GM13976 (cell line): Measurements from ENCODE around the gene ERBB4.

Experiments
- DNase-seq: peaks from one replicate; pipeline ENCODE4 v3.0.0; 2012; ENCODE audit warnings: low spot score
- CTCF ChIP-seq: IDR thresholded peaks from 2 replicates; pipeline ENCODE4 v1.5.1; 2012; ENCODE audit warnings: borderline replicate concordance, mild to moderate bottlenecking; ENCODE audit not compliant: insufficient read depth; ENCODE audit errors: extremely low read depth, missing control alignments, control extremely low read depth
- in situ Hi-C: fragments of 300-500 bp; cut with MboI; formaldehyde crosslinking; loops from one replicate; pipeline ENCODE4 v1.12.0; 2022; ENCODE audit warnings: low sequenced_read_pairs, mixed read lengths, inconsistent platforms; ENCODE audit not compliant: unreplicated experiment

ERBB4 gene

DNA sequence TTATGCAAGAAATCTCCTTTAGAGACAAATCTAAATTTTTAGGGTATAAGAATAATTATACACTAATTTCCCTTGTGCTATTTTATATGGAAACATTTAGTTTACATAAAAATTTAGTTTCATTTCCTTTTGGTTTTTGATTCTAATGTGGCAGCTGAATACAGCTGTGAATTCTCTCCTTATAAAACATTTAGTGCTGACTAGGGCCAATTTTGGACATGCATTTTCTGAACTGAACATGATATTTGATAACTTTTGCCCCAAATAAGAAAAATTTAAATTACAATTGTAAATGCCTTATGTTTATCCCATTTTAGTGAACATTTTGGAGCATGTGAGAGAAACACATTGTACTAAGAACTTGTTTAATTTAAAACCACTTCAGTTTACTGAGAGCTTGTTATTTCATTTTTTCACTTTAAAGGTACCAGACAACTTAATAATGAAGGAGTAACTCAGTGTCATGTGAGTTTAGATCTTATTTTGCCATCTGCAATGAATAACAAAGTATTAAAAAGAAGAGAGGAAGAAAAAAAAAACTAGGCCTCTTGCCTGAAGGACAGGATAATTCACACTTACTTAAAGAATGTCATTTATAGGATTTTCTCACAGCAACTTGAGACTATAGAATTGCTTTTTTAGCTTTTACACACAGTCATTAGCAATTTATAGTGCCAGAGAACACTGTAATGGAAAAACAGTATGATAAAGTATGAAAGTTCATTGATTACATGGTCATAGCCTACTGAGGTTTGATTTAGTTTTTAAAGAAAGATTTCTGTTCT, 209.7 kb downstream of the ERBB4 start:
- DNase-seq: no peak
- in situ Hi-C loops: no loop called here
- no peak for TF ChIP-seq CTCF

DNA sequence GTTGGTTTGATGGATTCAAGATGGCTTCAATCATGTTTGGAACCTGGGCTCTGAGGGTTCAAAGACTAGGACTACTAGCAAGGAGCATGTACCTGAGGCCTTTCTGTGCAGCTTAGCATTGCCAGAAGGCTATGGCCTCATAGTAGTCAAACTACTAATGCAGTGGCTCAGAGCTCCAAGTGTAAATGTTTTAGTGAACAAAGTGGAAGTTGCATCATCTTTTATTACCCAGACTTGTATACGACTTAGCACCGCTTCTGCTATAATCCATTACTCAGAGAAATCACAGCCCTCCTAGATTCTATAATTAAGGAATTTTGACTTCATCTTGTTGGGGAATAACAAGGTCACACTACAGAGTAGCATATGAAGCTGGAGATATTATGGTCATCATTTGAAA, 210.5 kb downstream of the ERBB4 start:
- no peak for TF ChIP-seq CTCF
- no peak for DNase-seq
- in situ Hi-C loops: no loop called here

DNA sequence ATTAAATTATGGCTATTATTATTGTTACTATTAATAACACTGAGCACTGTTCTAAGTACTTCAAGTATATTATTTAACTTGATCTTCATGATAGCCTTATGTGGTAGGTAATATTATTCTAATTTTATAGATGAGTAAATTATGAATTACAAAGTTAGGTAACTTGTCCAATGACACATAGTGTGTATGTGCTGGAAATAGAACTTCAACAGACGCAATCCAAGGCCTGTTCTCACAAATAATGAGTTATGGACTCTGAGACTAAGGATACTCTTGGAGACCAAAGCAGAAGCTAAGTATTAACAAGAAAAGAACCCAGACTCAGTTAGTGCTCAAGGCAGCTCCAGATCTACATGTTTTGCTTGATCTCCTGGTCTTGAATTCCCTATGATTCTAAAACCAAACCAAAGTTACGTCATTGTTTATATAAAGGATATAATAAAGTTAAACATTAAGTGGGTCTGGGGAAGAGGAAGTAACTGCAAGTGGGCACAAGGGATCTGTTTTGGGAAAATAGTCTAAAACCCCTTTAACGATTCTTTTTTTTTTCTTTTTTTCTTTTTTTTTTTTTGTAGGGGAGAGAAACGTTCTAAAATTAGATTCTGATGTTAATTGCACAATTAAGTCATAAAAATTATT, 211.3 kb downstream of the ERBB4 start:
- DNase-seq: no peak
- in situ Hi-C loops: no loop called here
- TF ChIP-seq CTCF: no peak

GRCh38 chr2:212318636-212319035, 220.0 kb downstream of the ERBB4 start:
- DNase-seq: no peak
- TF ChIP-seq CTCF: no peak
- in situ Hi-C loops: no loop called here

DNA sequence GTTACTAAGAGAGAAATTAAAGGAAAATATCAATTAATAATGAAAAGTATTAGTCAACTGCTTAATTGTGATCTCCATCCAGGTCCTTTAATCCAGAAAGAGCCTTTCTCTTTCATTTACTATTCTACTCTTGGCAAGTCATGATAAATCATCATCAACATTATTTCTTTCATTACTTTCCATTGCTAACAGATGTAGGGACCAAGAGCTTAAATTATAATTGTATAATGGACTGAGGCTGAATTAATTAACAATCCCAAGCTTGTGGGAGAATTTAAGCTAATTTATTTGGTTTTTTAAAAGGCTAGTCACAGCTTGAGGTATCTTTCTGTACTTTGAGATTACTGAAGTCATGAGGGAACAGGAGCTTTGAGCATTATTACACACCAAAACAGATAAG, 223.9 kb downstream of the ERBB4 start:
- TF ChIP-seq CTCF: no peak
- in situ Hi-C loops: no loop called here
- no peak for DNase-seq

DNA sequence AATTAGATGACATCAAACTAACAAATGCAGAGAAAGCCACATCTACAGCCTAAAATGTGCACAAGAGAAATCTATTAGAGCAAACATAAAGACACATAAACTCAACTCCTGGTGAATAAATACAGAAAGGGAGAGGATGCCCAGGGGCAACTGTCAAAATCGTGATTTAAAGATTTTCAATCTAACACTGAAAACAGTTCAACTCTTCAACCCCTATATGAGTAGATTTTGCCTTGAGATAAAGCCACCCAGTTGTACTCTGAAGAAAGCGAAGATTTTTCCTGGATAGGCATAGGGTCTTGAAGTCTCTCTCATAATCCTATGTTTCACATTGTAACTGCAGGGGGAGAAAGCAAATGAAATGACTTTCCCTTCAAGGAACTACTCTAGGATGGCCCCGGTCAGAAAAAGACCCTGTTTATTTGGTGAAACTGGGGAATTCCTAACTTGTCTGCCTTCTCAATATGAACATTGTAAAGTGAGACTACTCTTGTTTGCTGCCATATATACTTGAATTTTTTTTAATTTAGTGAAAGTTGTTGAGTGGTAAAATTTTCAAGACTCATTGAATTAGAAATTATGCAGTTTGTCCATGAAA, 226.7 kb downstream of the ERBB4 start:
- no peak for TF ChIP-seq CTCF
- DNase-seq: no peak
- in situ Hi-C loops: no loop called here
